GM12874 (cell line): ENCODE measurements around the gene EZH2.

Source experiments
- TF ChIP-seq, protein P1 (sequence below): IDR thresholded peaks from 2 replicates; pipeline ENCODE4 v1.5.1; 2011; ENCODE audit warnings: low read depth, mild to moderate bottlenecking, control low read depth, low read length, moderate library complexity; ENCODE audit not compliant: insufficient read depth

The EZH2 gene

DNA sequence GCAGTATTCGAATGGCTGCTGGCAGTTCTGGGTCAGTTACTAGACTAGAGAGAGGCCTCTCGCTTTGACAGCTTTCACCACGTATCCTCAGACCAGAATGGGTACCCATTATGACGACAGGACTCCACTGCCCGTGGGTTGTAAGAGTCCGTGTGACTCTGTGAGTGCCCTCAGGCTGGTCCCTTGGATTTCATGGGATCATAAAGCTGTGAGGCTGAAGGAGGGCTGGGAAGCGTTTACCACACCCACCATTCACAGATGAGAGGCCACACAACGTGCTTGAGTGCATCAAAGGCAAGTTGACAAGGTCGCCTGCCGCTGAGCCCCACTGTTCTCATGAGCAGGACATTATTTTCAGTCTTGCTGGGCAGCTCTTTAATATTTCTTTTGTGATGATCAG is 87.2 kb downstream of the EZH2 start:
- TF ChIP-seq, protein P1, sequence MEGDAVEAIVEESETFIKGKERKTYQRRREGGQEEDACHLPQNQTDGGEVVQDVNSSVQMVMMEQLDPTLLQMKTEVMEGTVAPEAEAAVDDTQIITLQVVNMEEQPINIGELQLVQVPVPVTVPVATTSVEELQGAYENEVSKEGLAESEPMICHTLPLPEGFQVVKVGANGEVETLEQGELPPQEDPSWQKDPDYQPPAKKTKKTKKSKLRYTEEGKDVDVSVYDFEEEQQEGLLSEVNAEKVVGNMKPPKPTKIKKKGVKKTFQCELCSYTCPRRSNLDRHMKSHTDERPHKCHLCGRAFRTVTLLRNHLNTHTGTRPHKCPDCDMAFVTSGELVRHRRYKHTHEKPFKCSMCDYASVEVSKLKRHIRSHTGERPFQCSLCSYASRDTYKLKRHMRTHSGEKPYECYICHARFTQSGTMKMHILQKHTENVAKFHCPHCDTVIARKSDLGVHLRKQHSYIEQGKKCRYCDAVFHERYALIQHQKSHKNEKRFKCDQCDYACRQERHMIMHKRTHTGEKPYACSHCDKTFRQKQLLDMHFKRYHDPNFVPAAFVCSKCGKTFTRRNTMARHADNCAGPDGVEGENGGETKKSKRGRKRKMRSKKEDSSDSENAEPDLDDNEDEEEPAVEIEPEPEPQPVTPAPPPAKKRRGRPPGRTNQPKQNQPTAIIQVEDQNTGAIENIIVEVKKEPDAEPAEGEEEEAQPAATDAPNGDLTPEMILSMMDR, result no peak

DNA sequence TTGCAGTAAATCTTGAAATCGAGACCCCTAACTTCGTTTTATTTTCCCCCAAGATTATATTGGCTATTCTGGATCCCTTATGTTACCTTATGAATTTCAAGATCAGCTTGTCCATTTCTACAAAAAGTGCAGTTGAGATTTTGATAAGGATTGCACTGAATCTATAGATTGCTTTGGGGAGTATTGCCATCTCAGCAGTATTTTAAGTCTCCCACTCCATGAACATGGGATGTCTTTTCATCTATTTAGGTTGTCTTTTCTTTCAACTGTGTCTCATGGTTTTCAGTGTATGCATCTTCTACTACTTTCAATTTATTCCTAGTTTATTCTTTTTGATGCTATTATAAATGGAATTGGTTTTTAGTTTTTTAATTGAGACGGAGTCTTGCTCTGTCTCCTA is 89.6 kb downstream of the EZH2 start:
- TF ChIP-seq, protein P1, result no peak

DNA sequence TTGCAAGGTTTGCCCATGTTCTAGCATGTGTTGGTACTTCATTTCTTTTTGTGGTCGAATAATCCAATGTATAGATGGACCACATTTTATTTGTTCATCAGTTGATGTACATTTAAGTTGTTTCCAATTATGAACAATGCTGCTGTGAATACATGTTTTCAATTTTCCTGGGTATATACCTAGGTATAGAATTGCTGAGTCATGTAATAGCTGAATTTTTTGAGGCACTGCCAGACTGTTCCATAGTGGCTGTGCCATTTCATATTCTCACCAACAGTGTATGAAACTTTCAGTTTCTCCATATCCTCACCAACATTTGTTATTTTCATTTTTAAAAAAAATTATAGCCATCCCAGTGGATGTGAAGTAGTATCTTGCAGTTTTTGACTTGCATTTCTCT is 90.5 kb downstream of the EZH2 start:
- TF ChIP-seq, protein P1, result no peak

DNA sequence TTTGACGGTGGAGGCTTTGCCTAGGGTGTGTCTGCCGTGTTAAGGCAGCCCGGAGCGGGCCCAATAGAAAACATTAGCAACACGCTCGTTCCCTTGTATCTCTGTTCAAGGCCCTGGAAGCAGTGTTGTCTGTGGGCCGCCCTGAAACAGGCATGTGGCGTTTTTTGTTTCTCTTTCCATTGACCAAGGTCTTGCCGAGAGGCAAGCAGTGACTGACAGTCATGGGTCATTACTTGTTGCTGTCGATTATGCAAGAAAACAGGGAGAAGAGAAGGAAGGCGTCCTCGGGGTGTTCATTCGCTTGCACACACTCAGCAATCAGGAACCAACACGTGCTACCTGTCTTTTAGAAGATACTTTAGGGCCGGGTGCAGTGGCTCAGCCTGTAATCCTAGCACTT is 92.5 kb downstream of the EZH2 start:
- TF ChIP-seq, protein P1, result no peak

DNA sequence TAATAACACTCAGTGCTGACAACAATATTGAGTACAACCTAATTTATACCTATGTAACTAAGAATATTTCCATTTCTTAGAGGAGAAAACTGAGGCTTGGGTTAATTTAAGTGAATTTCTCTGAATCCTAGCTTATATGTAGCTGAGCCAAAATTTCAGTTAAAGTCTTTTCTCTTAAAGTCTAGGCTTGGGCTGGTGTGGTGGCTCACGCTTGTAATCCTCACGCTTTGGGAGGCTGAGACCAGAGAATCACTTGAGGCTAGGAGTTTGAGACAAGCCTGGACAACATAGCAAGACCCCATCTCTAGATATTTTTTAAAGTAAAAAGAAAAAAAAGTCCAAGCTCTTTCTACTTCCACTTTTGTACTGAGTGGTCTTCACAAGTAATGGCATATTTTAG is 93.2 kb downstream of the EZH2 start:
- TF ChIP-seq, protein P1, result no peak

DNA sequence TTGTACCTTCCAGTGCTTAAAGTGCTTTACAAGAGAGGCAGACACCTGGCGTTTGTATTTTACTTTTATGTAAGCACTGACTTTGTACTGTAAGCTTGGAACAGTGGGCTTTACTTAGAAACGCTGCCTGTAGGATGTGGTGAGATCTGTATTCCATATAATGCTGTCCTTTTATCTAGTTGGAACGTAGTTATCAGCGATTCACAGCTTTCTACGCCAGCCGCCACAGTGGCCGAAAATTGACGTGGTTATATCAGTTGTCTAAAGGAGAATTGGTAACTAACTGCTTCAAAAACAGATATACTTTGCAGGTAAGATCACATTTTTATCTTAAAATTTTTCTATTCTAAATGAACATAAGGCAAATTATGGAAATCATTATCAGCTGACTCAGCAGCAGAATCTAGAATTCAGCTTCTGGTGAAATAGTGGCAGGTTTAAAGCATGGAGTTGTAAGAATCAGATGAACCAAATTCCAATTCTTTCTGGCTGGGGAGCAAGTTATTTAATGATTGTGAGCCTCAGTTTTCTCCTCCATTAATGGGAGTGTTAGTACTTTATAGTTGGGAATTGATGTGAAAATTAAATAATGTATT is 93.9 kb downstream of the EZH2 start:
- TF ChIP-seq, protein P1, result no peak

DNA sequence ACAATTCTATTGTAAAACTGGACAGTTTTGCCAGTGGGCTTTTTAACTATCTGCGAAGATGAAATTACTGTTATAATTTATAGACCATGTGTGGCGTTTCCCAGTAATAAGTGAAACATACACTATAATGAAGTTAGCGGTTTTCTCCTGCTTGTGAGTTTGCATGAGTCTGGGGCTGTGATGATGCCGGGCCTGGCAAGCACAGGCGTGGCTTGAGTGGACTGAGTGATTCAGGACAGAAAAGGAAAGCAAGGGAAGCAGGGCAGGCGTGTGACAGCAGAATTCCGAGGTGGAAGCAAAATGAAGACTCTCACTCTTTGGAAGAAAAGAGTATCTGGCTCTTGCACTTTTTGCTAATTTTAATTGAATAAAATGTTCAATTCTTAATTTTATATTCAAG is 94.9 kb downstream of the EZH2 start:
- TF ChIP-seq, protein P1, result no peak
